WTC11 (cell line): Measurements from ENCODE around the gene CACNA1B. TPM values are rescaled to one million over a fixed set of nuclear protein-coding genes. Genes with fewer than 3 reads are reported as not detected.

Experiments
- ATAC-seq: fragments of 200-7000 bp; cut with Tn5 transposase; 2 replicates; pipeline ENCODE4 v1.10.0; 2021; ENCODE audit warnings: mild to moderate bottlenecking, moderate library complexity
- CTCF ChIA-PET: fragments of 300-600 bp; sonication (Branson Sonifier 250); formaldehyde crosslinking; loops from one replicate; lab custom pipeline; 2021; ENCODE audit warnings: antibody characterized with exemption; lab: Charles Lee
- POLR2A ChIA-PET: fragments of 350-600 bp; sonication (Branson Sonifier 250); formaldehyde crosslinking; loops from one replicate; lab custom pipeline; 2021; ENCODE audit warnings: antibody characterized with exemption; lab: Charles Lee
- DNase-seq: peaks from one replicate; pipeline ENCODE4 v3.0.0; 2021; ENCODE audit warnings: low spot score
- H3K27ac Mint-ChIP-seq: 2 replicates; pipeline ENCODE4 v1.8.0; 2021; ENCODE audit warnings: mixed read lengths
- H3K27me3 Mint-ChIP-seq: 2 replicates; pipeline ENCODE4 v1.8.0; 2021; ENCODE audit warnings: low read depth, mild to moderate bottlenecking, moderate library complexity, mixed read lengths
- H3K36me3 Mint-ChIP-seq: 2 replicates; pipeline ENCODE4 v1.8.0; 2021; ENCODE audit warnings: mixed read lengths
- H3K4me1 Mint-ChIP-seq: 2 replicates; pipeline ENCODE4 v1.8.0; 2022; ENCODE audit warnings: mixed read lengths
- H3K4me3 Mint-ChIP-seq: 2 replicates; pipeline ENCODE4 v1.8.0; 2021; ENCODE audit warnings: mild to moderate bottlenecking, moderate library complexity, mixed read lengths
- H3K9me3 Mint-ChIP-seq: 2 replicates; pipeline ENCODE4 v1.8.0; 2021; ENCODE audit warnings: mixed read lengths
- CBFB ChIP-seq: sonication (generic); formaldehyde crosslinking; IDR thresholded peaks from 2 replicates; pipeline ENCODE4 v1.8.1; 2022; ENCODE audit warnings: mild to moderate bottlenecking, low read depth, missing genetic modification reagents
- E2F1 ChIP-seq: sonication (generic); formaldehyde crosslinking; IDR thresholded peaks from 2 replicates; pipeline ENCODE4 v1.8.0; 2022; ENCODE audit warnings: mild to moderate bottlenecking, missing genetic modification reagents
- ELF4 ChIP-seq: sonication (generic); formaldehyde crosslinking; IDR thresholded peaks from 2 replicates; pipeline ENCODE4 v1.8.1; 2022; ENCODE audit warnings: low read depth, mild to moderate bottlenecking, moderate library complexity, missing genetic modification reagents
- ETV6 ChIP-seq: sonication (generic); formaldehyde crosslinking; IDR thresholded peaks from 2 replicates; pipeline ENCODE4 v1.8.1; 2022; ENCODE audit warnings: mild to moderate bottlenecking, missing genetic modification reagents
- FOXJ3 ChIP-seq: sonication (generic); formaldehyde crosslinking; IDR thresholded peaks from 2 replicates; pipeline ENCODE4 v1.9.0; 2021; ENCODE audit warnings: missing genetic modification reagents, mild to moderate bottlenecking, borderline replicate concordance
- FOXP1 ChIP-seq: sonication (generic); formaldehyde crosslinking; IDR thresholded peaks from 2 replicates; pipeline ENCODE4 v1.8.0; 2022; ENCODE audit warnings: missing genetic modification reagents, mild to moderate bottlenecking, moderate library complexity, borderline replicate concordance
- HMGA2 ChIP-seq: fragments of 250-450 bp; sonication (Bioruptor Pico); IDR thresholded peaks from 2 replicates; pipeline ENCODE4 v1.4.0; 2021; ENCODE audit warnings: mild to moderate bottlenecking, moderate library complexity
- JAZF1 ChIP-seq: fragments of 250-450 bp; sonication (Bioruptor Pico); IDR thresholded peaks from 2 replicates; pipeline ENCODE4 v1.9.0; 2021; ENCODE audit warnings: moderate library complexity, mild to moderate bottlenecking, inconsistent platforms
- KAT7 ChIP-seq: sonication (generic); formaldehyde crosslinking; IDR thresholded peaks from 2 replicates; pipeline ENCODE4 v1.8.1; 2023; ENCODE audit warnings: missing genetic modification reagents, mild to moderate bottlenecking, borderline replicate concordance
- MXD4 ChIP-seq: fragments of 250-450 bp; sonication (Bioruptor Pico); IDR thresholded peaks from 2 replicates; pipeline ENCODE4 v1.8.0; 2021; ENCODE audit warnings: mild to moderate bottlenecking, moderate library complexity, borderline replicate concordance
- NFATC4 ChIP-seq: fragments of 250-450 bp; sonication (Bioruptor Pico); IDR thresholded peaks from 2 replicates; pipeline ENCODE4 v1.9.0; 2021; ENCODE audit warnings: mild to moderate bottlenecking
- NFYB ChIP-seq: sonication (generic); formaldehyde crosslinking; conservative IDR thresholded peaks from 2 replicates; pipeline ENCODE4 v1.8.0; 2022; ENCODE audit warnings: low read depth, missing genetic modification reagents
- NR3C1 ChIP-seq: sonication (generic); formaldehyde crosslinking; conservative IDR thresholded peaks from 2 replicates; pipeline ENCODE4 v1.8.1; 2023; ENCODE audit warnings: low read depth, mild to moderate bottlenecking, missing genetic modification reagents
- RORB ChIP-seq: fragments of 250-450 bp; sonication (Bioruptor Pico); IDR thresholded peaks from 2 replicates; pipeline ENCODE4 v1.9.0; 2021; ENCODE audit warnings: mild to moderate bottlenecking
- SOX15 ChIP-seq: fragments of 250-450 bp; sonication (Bioruptor Pico); IDR thresholded peaks from 2 replicates; pipeline ENCODE4 v1.9.0; 2021; ENCODE audit warnings: mild to moderate bottlenecking
- TEAD1 ChIP-seq: sonication (generic); formaldehyde crosslinking; IDR thresholded peaks from 2 replicates; pipeline ENCODE4 v1.8.0; 2022; ENCODE audit warnings: mild to moderate bottlenecking, missing genetic modification reagents
- USF2 ChIP-seq: sonication (generic); formaldehyde crosslinking; IDR thresholded peaks from 2 replicates; pipeline ENCODE4 v1.8.1; 2023; ENCODE audit warnings: mild to moderate bottlenecking, missing genetic modification reagents, moderate library complexity
- ZNF138 ChIP-seq: sonication (generic); formaldehyde crosslinking; conservative IDR thresholded peaks from 2 replicates; pipeline ENCODE4 v1.8.1; 2022; ENCODE audit warnings: mild to moderate bottlenecking, moderate library complexity, missing genetic modification reagents
- ZNF396 ChIP-seq: fragments of 250-450 bp; sonication (Bioruptor Pico); IDR thresholded peaks from 2 replicates; pipeline ENCODE4 v1.8.0; 2021; ENCODE audit warnings: mild to moderate bottlenecking, moderate library complexity, borderline replicate concordance
- ZNF512 ChIP-seq: sonication (generic); formaldehyde crosslinking; IDR thresholded peaks from 2 replicates; pipeline ENCODE4 v1.8.1; 2022; ENCODE audit warnings: missing genetic modification reagents, borderline replicate concordance
- ZNF671 ChIP-seq: fragments of 250-450 bp; sonication (Bioruptor Pico); IDR thresholded peaks from 2 replicates; pipeline ENCODE4 v1.8.0; 2021; ENCODE audit warnings: mild to moderate bottlenecking
- total RNA-seq: library from RNA; stranded (reverse); gene quantifications from 3 replicates; pipeline ENCODE4 v1.2.3, GENCODE V29; 2021
- TF ChIP-seq, protein P1 (sequence below): fragments of 250-450 bp; sonication (Bioruptor Pico); IDR thresholded peaks from 2 replicates; pipeline ENCODE4 v1.9.0; 2021; ENCODE audit warnings: mild to moderate bottlenecking, borderline replicate concordance
- TF ChIP-seq, protein P2 (sequence below): sonication (generic); formaldehyde crosslinking; IDR thresholded peaks from 2 replicates; pipeline ENCODE4 v1.8.1; 2022; ENCODE audit warnings: mild to moderate bottlenecking, moderate library complexity, missing genetic modification reagents
- TF ChIP-seq, protein P3 (sequence below): sonication (generic); formaldehyde crosslinking; IDR thresholded peaks from 2 replicates; pipeline ENCODE4 v1.8.1; 2023; ENCODE audit warnings: mild to moderate bottlenecking, missing genetic modification reagents, moderate library complexity
- TF ChIP-seq, protein P4 (sequence below): sonication (generic); formaldehyde crosslinking; IDR thresholded peaks from 2 replicates; pipeline ENCODE4 v1.8.1; 2023; ENCODE audit warnings: mild to moderate bottlenecking, missing genetic modification reagents

CACNA1B gene
- total RNA-seq, 1 experiment from 2014 or later: 8.4 TPM

GRCh38 chr9:137924761-137925369 is 47.3 kb downstream of the CACNA1B start (continued):
- TF ChIP-seq, protein P1, sequence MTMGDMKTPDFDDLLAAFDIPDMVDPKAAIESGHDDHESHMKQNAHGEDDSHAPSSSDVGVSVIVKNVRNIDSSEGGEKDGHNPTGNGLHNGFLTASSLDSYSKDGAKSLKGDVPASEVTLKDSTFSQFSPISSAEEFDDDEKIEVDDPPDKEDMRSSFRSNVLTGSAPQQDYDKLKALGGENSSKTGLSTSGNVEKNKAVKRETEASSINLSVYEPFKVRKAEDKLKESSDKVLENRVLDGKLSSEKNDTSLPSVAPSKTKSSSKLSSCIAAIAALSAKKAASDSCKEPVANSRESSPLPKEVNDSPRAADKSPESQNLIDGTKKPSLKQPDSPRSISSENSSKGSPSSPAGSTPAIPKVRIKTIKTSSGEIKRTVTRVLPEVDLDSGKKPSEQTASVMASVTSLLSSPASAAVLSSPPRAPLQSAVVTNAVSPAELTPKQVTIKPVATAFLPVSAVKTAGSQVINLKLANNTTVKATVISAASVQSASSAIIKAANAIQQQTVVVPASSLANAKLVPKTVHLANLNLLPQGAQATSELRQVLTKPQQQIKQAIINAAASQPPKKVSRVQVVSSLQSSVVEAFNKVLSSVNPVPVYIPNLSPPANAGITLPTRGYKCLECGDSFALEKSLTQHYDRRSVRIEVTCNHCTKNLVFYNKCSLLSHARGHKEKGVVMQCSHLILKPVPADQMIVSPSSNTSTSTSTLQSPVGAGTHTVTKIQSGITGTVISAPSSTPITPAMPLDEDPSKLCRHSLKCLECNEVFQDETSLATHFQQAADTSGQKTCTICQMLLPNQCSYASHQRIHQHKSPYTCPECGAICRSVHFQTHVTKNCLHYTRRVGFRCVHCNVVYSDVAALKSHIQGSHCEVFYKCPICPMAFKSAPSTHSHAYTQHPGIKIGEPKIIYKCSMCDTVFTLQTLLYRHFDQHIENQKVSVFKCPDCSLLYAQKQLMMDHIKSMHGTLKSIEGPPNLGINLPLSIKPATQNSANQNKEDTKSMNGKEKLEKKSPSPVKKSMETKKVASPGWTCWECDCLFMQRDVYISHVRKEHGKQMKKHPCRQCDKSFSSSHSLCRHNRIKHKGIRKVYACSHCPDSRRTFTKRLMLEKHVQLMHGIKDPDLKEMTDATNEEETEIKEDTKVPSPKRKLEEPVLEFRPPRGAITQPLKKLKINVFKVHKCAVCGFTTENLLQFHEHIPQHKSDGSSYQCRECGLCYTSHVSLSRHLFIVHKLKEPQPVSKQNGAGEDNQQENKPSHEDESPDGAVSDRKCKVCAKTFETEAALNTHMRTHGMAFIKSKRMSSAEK: no peak

DNA sequence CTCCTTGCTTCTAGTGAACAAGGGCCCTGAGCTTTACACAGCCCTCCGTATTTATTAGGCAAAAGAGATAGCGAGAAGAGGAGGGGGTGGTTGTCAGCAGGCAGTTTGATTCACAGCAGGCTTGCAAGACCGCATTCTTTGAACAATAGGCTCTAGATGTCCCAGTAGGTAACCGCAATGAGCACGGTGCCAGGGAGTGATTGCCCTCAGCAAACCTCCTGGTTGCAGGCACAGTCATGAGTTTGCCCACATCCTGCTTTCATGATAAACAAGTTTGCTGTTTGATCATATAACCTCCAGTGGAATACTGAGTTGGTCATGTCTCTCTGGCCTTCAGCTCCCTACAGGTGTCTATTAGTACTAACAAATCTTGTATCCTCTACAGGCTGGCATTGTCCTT is 66.1 kb downstream of the CACNA1B start:
- peaks cover 11% of the 10 kb centered on the region for H3K27me3 Mint-ChIP-seq
- ChIA-PET POLR2A (no interaction called here), CTCF (no interaction called here)
- peaks cover 67% of the 10 kb centered on the region for H3K36me3 Mint-ChIP-seq
- no peak for ATAC-seq
- no peak overlapping the region for H3K4me3 Mint-ChIP-seq
- H3K27ac Mint-ChIP-seq: no peak overlapping the region
- TF ChIP-seq ZNF512 (CRISPR knock-in tag): no peak
- no peak for TF ChIP-seq MXD4
- TF ChIP-seq SOX15 (CRISPR knock-in tag): no peak
- TF ChIP-seq E2F1 (CRISPR knock-in tag): no peak
- TF ChIP-seq, protein P2, sequence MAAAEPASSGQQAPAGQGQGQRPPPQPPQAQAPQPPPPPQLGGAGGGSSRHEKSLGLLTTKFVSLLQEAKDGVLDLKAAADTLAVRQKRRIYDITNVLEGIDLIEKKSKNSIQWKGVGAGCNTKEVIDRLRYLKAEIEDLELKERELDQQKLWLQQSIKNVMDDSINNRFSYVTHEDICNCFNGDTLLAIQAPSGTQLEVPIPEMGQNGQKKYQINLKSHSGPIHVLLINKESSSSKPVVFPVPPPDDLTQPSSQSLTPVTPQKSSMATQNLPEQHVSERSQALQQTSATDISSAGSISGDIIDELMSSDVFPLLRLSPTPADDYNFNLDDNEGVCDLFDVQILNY (CRISPR knock-in tag): no peak
- no peak for TF ChIP-seq NR3C1 (CRISPR knock-in tag)
- TF ChIP-seq NFATC4 (CRISPR knock-in tag): no peak
- TF ChIP-seq FOXJ3 (CRISPR knock-in tag): no peak
- TF ChIP-seq, protein P3, sequence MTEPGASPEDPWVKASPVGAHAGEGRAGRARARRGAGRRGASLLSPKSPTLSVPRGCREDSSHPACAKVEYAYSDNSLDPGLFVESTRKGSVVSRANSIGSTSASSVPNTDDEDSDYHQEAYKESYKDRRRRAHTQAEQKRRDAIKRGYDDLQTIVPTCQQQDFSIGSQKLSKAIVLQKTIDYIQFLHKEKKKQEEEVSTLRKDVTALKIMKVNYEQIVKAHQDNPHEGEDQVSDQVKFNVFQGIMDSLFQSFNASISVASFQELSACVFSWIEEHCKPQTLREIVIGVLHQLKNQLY (CRISPR knock-in tag): no peak
- TF ChIP-seq CBFB: no peak
- DNase-seq: no peak
- no peaks in the 10 kb centered on the region for H3K4me1 Mint-ChIP-seq
- peaks cover 67% of the 10 kb centered on the region for H3K9me3 Mint-ChIP-seq

- H3K36me3 Mint-ChIP-seq: peaks cover 50% of the 10 kb centered on the region
- TF ChIP-seq ZNF671 (no peak), JAZF1 (CRISPR knock-in tag) (no peak), KAT7 (no peak), USF2 (no peak), ETV6 (CRISPR knock-in tag) (no peak), TEAD1 (CRISPR knock-in tag) (no peak), HMGA2 (no peak), RORB (CRISPR knock-in tag) (no peak), ZNF138 (CRISPR knock-in tag) (no peak), ELF4 (CRISPR knock-in tag) (no peak), NFYB (CRISPR knock-in tag) (no peak), ZNF396 (CRISPR knock-in tag) (no peak), FOXP1 (CRISPR knock-in tag) (no peak)
- TF ChIP-seq, protein P4, sequence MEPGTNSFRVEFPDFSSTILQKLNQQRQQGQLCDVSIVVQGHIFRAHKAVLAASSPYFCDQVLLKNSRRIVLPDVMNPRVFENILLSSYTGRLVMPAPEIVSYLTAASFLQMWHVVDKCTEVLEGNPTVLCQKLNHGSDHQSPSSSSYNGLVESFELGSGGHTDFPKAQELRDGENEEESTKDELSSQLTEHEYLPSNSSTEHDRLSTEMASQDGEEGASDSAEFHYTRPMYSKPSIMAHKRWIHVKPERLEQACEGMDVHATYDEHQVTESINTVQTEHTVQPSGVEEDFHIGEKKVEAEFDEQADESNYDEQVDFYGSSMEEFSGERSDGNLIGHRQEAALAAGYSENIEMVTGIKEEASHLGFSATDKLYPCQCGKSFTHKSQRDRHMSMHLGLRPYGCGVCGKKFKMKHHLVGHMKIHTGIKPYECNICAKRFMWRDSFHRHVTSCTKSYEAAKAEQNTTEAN (CRISPR knock-in tag): no peak
Measured at GRCh38 chr9:137945581-137945980, 68.0 kb downstream of the CACNA1B start.

More at GRCh38 chr9:137945581-137945980, 68.0 kb downstream of the CACNA1B start:
- peaks cover 49% of the 10 kb centered on the region for H3K9me3 Mint-ChIP-seq
- ATAC-seq (no peak), DNase-seq (no peak)
- POLR2A ChIA-PET: no interaction called here
- H3K27me3 Mint-ChIP-seq: peaks cover 5% of the 10 kb centered on the region
- no peak overlapping the region for H3K4me3 Mint-ChIP-seq
- no peak overlapping the region for H3K27ac Mint-ChIP-seq
- H3K4me1 Mint-ChIP-seq: no peaks in the 10 kb centered on the region
- CTCF ChIA-PET: no interaction called here
